Neural crest cell (in vitro differentiated cells): ENCODE measurements around the gene EML1. TPM values are rescaled to one million over a fixed set of nuclear protein-coding genes. Genes with fewer than 3 reads are reported as not detected.

Experiments
- DNase-seq: peaks from one replicate; pipeline ENCODE4 v3.0.0; 2021; ENCODE audit warnings: low read depth, mixed read lengths, low spot score
- H3K27ac Mint-ChIP-seq: one replicate; pipeline ENCODE4 v1.8.0; 2021; ENCODE audit warnings: mild to moderate bottlenecking, mixed read lengths; ENCODE audit not compliant: unreplicated experiment
- H3K27me3 Mint-ChIP-seq: 2 replicates; pipeline ENCODE4 v1.8.0; 2021; ENCODE audit warnings: low read depth, mild to moderate bottlenecking, mixed read lengths
- H3K36me3 Mint-ChIP-seq: 2 replicates; pipeline ENCODE4 v1.8.0; 2021; ENCODE audit warnings: low read depth, mild to moderate bottlenecking, mixed read lengths
- H3K4me1 Mint-ChIP-seq: 2 replicates; pipeline ENCODE4 v1.8.0; 2021; ENCODE audit warnings: mixed read lengths
- H3K4me3 Mint-ChIP-seq: one replicate; pipeline ENCODE4 v1.8.0; 2021; ENCODE audit warnings: mild to moderate bottlenecking, mixed read lengths
- H3K9me3 Mint-ChIP-seq: 2 replicates; pipeline ENCODE4 v1.8.0; 2021; ENCODE audit warnings: mixed read lengths
- total RNA-seq: library from RNA; stranded (reverse); gene quantifications from 2 replicates; pipeline ENCODE4 v1.2.1, GENCODE V29; 2021
- TF ChIP-seq, protein P1 (sequence below): fragments of 200-600 bp; sonication (generic); conservative IDR thresholded peaks from 2 replicates; pipeline ENCODE4 v1.5.0; 2021; ENCODE audit warnings: antibody characterized with exemption, mild to moderate bottlenecking

The EML1 gene
- total RNA-seq, 1 donor from 2014 or later = 40.1 TPM

DNA sequence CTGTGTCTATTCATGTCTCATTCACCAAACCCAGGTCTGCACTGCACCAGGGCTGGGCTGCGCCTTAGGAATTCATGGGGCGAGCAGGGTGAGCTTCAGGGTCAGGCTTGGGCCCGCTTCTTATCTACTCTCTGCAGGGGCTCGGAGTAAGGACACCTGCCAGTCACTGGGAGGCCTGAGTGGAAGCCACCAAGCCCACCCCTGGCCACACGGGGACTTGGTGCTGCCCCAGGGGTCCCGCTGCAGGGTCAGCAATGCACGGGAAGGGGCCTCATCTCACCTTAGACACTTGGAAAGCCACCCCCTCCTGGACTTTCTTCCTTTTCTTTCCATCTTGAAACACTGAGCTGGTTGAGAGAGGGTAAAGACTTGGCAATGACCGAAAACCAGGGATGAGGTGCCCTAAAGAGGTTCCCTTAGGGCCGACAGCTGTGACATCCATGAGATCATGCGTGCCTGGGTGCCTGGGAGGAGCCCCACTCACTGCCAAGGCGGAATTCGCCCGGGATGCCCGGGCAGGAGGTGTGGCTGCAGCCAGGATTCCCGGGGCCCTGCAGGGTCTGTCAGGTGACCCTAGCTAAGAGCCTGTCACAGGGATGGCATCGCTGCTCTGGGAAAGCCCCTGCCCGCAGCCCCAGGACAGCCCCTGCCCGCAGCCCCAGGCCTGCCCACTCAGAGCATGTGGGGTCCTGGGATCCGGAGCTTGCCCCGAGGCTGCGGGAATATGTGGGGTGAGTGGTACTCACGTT is 45.5 kb upstream of the EML1 start:
- no peaks in the 10 kb centered on the region for H3K9me3 Mint-ChIP-seq
- H3K27me3 Mint-ChIP-seq = peaks cover 3% of the 10 kb centered on the region
- H3K4me1 Mint-ChIP-seq = peaks cover 23% of the 10 kb centered on the region
- DNase-seq = no peak
- TF ChIP-seq, protein P1, sequence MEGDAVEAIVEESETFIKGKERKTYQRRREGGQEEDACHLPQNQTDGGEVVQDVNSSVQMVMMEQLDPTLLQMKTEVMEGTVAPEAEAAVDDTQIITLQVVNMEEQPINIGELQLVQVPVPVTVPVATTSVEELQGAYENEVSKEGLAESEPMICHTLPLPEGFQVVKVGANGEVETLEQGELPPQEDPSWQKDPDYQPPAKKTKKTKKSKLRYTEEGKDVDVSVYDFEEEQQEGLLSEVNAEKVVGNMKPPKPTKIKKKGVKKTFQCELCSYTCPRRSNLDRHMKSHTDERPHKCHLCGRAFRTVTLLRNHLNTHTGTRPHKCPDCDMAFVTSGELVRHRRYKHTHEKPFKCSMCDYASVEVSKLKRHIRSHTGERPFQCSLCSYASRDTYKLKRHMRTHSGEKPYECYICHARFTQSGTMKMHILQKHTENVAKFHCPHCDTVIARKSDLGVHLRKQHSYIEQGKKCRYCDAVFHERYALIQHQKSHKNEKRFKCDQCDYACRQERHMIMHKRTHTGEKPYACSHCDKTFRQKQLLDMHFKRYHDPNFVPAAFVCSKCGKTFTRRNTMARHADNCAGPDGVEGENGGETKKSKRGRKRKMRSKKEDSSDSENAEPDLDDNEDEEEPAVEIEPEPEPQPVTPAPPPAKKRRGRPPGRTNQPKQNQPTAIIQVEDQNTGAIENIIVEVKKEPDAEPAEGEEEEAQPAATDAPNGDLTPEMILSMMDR = no peak
- no peaks in the 10 kb centered on the region for H3K36me3 Mint-ChIP-seq
- H3K4me3 Mint-ChIP-seq = no peak overlapping the region
- no peak overlapping the region for H3K27ac Mint-ChIP-seq

DNA sequence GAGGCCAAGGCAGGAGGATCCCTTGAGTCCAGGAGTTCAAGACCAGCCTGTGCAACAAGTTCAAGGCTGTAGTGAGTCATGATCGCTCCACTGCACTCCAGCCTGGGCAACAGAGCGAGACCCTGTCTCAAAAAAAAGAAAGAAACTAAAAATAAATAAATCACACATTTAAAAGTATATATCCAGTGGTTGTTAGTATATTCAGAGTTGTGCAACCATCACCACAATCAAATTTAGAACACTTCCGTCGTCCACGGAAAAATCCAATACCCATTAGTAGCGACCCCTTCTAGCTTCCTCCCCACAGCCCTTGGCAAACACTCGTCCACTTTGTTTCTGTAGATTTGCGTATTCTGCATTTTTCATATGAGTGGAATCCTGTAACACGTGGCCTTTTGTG is 44.7 kb upstream of the EML1 start:
- Mint-ChIP-seq H3K27me3 (peaks cover 3% of the 10 kb centered on the region), H3K9me3 (no peaks in the 10 kb centered on the region), H3K27ac (peak overlapping the region; percentile 65), H3K4me1 (peaks cover 29% of the 10 kb centered on the region), H3K4me3 (no peak overlapping the region), H3K36me3 (no peaks in the 10 kb centered on the region)
- DNase-seq = no peak
- TF ChIP-seq, protein P1 = no peak

DNA sequence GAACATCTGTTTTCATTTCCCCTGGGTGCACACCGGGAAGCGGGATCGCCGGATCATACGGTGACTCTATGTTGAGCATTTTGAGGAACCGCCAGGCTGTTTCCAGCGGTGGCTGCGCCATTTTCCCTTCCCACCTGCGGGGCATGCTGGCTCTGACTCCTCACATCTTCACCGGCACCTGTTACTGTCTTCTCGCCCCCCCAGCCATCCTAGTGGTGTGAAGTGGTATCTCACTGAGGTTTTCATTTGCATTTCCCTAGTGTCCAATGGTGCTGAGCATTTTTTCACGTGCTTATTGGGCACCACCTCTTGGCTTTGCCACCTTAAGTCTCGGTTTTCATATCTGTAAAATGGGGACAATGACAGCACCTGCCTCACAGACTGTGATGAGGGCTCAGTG is 44.1 kb upstream of the EML1 start:
- TF ChIP-seq, protein P1 = peak; percentile 47
- Mint-ChIP-seq H3K27me3 (peaks cover under 1% of the 10 kb centered on the region), H3K9me3 (no peaks in the 10 kb centered on the region), H3K4me3 (no peak overlapping the region), H3K36me3 (no peaks in the 10 kb centered on the region), H3K4me1 (peaks cover 29% of the 10 kb centered on the region), H3K27ac (no peak overlapping the region)
- DNase-seq = no peak

DNA sequence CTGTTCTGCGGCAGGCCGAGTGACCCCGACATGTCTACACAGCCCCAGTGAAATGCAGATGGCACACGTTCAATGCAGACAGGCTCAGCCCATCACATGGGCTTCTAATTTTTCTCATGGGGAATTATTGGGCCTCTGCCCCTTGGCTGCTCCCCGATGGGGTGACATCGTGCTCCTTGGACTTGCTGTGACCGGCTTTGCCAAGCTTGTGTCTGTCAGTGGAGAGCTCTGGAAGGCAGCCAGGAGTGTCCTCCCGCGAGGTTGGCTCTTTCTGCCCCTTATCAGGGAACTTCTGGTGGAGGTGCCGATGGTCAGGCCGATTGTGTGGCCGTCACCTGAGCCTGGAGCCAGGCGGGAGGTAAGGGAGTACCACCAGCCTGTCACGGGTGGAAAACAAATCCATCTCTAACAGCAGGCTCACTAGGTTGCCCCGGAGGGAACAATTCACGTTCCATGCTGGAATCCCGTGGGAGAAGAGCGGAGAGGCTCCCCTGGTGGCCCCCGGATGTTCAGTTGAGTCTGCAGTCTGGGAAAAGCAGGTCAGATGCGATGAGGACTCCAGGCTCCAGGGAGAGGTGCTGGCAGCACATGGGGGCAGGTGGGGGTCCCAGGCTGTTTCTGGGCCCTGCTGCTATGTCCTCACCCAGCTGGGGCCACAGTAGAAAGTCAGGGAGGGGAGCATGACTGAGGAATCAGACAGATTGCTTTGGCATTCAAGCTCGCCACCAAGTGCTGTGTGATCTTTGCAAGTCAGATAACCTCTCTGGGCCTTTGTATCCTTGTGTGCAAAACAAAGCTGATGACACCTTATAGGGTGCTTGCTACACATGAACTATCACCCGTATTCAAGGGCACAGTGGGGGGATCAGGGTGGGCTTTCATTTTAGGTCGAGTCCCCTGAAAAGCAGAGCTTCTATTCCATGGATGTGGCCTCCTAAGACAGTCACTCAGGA is 43.2 kb upstream of the EML1 start:
- Mint-ChIP-seq H3K27ac (no peak overlapping the region), H3K9me3 (no peaks in the 10 kb centered on the region), H3K36me3 (no peaks in the 10 kb centered on the region), H3K4me1 (peaks cover 31% of the 10 kb centered on the region), H3K4me3 (no peak overlapping the region), H3K27me3 (no peaks in the 10 kb centered on the region)
- no peak for DNase-seq
- TF ChIP-seq, protein P1 = no peak

DNA sequence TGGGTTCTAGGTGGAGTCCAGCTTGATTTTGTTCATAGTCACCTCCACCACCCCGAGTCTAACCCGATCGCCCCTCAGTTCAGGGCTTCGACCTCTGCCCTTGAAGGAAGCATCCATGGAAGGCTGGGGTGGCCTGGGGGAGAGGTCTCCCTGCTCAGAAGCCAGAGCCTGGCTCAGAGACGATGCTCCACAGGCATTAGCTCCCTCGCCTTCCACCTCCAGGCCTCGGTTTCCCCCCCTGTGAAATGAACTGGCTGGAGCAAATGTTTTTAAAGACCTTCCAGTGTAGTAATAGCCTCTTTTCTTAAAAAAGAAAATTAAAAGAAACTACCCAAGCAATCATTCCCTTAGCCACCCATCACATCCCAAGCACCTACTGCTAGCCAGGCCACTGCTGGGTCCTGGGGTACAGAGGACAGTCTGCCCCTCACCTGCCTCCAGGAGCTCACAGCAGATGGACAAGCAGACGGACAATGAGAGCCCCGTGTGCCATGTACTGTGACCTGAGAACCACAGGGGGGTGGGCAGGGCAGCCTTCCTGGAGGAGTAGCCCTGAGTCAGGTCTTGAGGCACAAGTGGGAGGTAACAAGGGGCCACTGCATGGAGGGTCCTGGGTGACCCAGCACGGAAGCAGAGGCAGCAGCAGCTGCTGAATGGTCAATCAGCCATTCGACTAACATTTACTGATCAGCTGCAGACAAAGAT is 42.3 kb upstream of the EML1 start:
- H3K4me3 Mint-ChIP-seq = no peak overlapping the region
- peaks cover 32% of the 10 kb centered on the region for H3K4me1 Mint-ChIP-seq
- no peaks in the 10 kb centered on the region for H3K27me3 Mint-ChIP-seq
- DNase-seq = no peak
- TF ChIP-seq, protein P1 = no peak
- no peaks in the 10 kb centered on the region for H3K36me3 Mint-ChIP-seq
- no peaks in the 10 kb centered on the region for H3K9me3 Mint-ChIP-seq
- no peak overlapping the region for H3K27ac Mint-ChIP-seq
